A549 (cell line): ENCODE measurements around the gene PBX3.

Experiments used
- CHD2 ChIP-seq: fragments of 150-350 bp; IDR thresholded peaks from 2 replicates; pipeline ENCODE4 v1.6.1; 2014; ENCODE audit warnings: low read length; ENCODE audit not compliant: partially characterized antibody
- CTCF ChIP-seq: fragments of >200 bp; sonication (Bioruptor Twin); formaldehyde crosslinking; IDR thresholded peaks from 3 replicates; pipeline ENCODE4 v1.5.1; 2016
- EP300 ChIP-seq, 2 experiments: fragments of >200 bp; sonication (Bioruptor Twin); formaldehyde crosslinking; IDR thresholded peaks; 2 replicates in 1 of 2; 3 replicates in 1 of 2; pipeline ENCODE4 v1.6.1; 2016 to 2017
- FOXS1 ChIP-seq: fragments of 250-450 bp; sonication (Bioruptor Pico); IDR thresholded peaks from 2 replicates; pipeline ENCODE4 v1.5.0; 2020; ENCODE audit warnings: mild to moderate bottlenecking, moderate library complexity
- HDAC2 ChIP-seq: fragments of 200-600 bp; sonication (generic); IDR thresholded peaks from 2 replicates; pipeline ENCODE4 v1.6.1; 2016
- MAFK ChIP-seq: fragments of 450-650 bp; IDR thresholded peaks from 2 replicates; pipeline ENCODE4 v1.6.1; 2014; ENCODE audit not compliant: partially characterized antibody
- MAX ChIP-seq: IDR thresholded peaks from 2 replicates; pipeline ENCODE4 v1.6.1; 2012
- POLR2A ChIP-seq: IDR thresholded peaks from 2 replicates; pipeline ENCODE4 v1.6.1; 2012; ENCODE audit warnings: mild to moderate bottlenecking, low read length
- RAD21 ChIP-seq, 2 experiments: fragments of >200 bp in 1 of 2; sonication (Bioruptor Twin) in 1 of 2; formaldehyde crosslinking in 1 of 2; IDR thresholded peaks in 1 of 2; conservative IDR thresholded peaks in 1 of 2; 2 replicates in 1 of 2; 3 replicates in 1 of 2; pipeline ENCODE4 v1.6.1; 2012 to 2018; ENCODE audit warnings: inconsistent platforms in 1 of 2
- RARB ChIP-seq: fragments of 250-450 bp; sonication (Bioruptor Pico); IDR thresholded peaks from 2 replicates; pipeline ENCODE4 v1.8.0; 2021; ENCODE audit warnings: mild to moderate bottlenecking, moderate library complexity
- REST ChIP-seq: fragments of 200-600 bp; sonication (generic); IDR thresholded peaks from 2 replicates; pipeline ENCODE4 v1.6.1; 2016; ENCODE audit warnings: antibody characterized with exemption, mild to moderate bottlenecking, moderate library complexity
- RFX5 ChIP-seq: fragments of 450-650 bp; IDR thresholded peaks from 2 replicates; pipeline ENCODE4 v1.7.1; 2014; ENCODE audit warnings: antibody characterized with exemption, mild to moderate bottlenecking, moderate library complexity
- RNF2 ChIP-seq: fragments of 200-600 bp; sonication (generic); IDR thresholded peaks from 2 replicates; pipeline ENCODE4 v1.6.1; 2016; ENCODE audit warnings: low read depth, mild to moderate bottlenecking, antibody characterized with exemption, moderate library complexity, borderline replicate concordance
- ZFP36 ChIP-seq: fragments of 450-650 bp; IDR thresholded peaks from 2 replicates; pipeline ENCODE4 v1.6.1; 2014; ENCODE audit warnings: borderline replicate concordance; ENCODE audit not compliant: partially characterized antibody

GRCh38 chr9:125966959-125967711 is 220.0 kb downstream of the PBX3 start:
- no peak for TF ChIP-seq EP300 (IDR thresholded peaks at IDR 0.05)
- no peak for TF ChIP-seq RAD21 (conservative IDR thresholded peaks at IDR 0.05 in 1 of 2, IDR thresholded peaks at IDR 0.05 in 1 of 2)
- no peak for TF ChIP-seq CTCF
- TF ChIP-seq POLR2A: no peak
- TF ChIP-seq RFX5: no peak
- TF ChIP-seq MAX: no peak
- no peak for TF ChIP-seq RNF2
- no peak for TF ChIP-seq CHD2
- no peak for TF ChIP-seq REST
- TF ChIP-seq RARB (CRISPR knock-in tag): no peak
- TF ChIP-seq HDAC2: no peak
- TF ChIP-seq ZFP36: no peak
- TF ChIP-seq FOXS1: no peak
- no peak for TF ChIP-seq MAFK
